ENCODE data around the gene RPS2. TPM values are rescaled to one million over a fixed set of nuclear protein-coding genes. Genes with fewer than 3 reads are reported as not detected.
"Not testable (repeated sequence)": the region's sequence is repeated elsewhere in the genome, so short reads cannot be mapped to it uniquely, and the experiment has no call there.

RPS2 gene
- total RNA-seq, 1 donor from 2014 or later = 3,117 TPM

GRCh38 chr16:1940273-1941161 is 24.1 kb downstream of the RPS2 start:
- Histone ChIP-seq H3K9me3 (no peaks in the 10 kb centered on the region), H3K27ac (no peak overlapping the region), H3K4me3 (no peak overlapping the region), H3K4me1 (peaks cover 23% of the 10 kb centered on the region), H3K36me3 (peaks cover 0 to 31% of the 10 kb centered on the region in 2 donors), H3K27me3 (no peaks in the 10 kb centered on the region)
- DNase-seq (ENCODE audit: extremely low spot score in 2 of 2) = no peak
- TF ChIP-seq POLR2A (IDR thresholded peaks at IDR 0.05) (no peak), POLR2AphosphoS5 (IDR thresholded peaks at IDR 0.05; ENCODE audit: insufficient read depth in 1 of 2, low read depth in 1 of 2) (no peak)
- TF ChIP-seq, protein P1, sequence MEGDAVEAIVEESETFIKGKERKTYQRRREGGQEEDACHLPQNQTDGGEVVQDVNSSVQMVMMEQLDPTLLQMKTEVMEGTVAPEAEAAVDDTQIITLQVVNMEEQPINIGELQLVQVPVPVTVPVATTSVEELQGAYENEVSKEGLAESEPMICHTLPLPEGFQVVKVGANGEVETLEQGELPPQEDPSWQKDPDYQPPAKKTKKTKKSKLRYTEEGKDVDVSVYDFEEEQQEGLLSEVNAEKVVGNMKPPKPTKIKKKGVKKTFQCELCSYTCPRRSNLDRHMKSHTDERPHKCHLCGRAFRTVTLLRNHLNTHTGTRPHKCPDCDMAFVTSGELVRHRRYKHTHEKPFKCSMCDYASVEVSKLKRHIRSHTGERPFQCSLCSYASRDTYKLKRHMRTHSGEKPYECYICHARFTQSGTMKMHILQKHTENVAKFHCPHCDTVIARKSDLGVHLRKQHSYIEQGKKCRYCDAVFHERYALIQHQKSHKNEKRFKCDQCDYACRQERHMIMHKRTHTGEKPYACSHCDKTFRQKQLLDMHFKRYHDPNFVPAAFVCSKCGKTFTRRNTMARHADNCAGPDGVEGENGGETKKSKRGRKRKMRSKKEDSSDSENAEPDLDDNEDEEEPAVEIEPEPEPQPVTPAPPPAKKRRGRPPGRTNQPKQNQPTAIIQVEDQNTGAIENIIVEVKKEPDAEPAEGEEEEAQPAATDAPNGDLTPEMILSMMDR (IDR thresholded peaks at IDR 0.05) = no peak
- intact Hi-C loops (cut with DNase I) = no loop called here

GRCh38 chr16:1939833-1940232 is 24.8 kb downstream of the RPS2 start:
- peaks cover 27% of the 10 kb centered on the region for H3K4me1 ChIP-seq
- H3K27me3 ChIP-seq; H3K27ac ChIP-seq; H3K9me3 ChIP-seq; H3K4me3 ChIP-seq; DNase-seq (ENCODE audit: extremely low spot score in 2 of 2); intact Hi-C loops (cut with DNase I): not testable (repeated sequence)
- peaks cover 0 to 31% of the 10 kb centered on the region in 2 donors for H3K36me3 ChIP-seq

DNA sequence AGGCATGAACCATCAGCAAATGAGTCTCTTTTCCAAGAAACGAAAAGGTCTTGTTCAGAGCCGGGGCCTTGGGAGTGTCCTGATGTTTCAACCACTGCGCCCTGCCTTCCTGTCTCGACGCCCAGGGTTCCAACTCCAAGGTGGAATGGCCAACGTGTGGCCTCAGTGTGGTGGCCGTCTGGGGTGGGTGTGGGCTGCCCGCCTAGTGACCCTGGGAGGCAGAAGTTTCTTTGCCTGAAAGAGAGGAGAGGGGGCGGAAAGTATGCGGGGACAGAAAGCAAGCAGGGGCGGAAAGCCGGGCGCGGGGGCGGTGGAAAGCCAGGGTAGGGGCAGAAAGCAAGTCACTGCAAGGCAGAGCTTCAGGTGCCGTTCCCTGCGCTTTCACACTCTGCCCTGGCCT is 25.7 kb downstream of the RPS2 start:
- intact Hi-C loops (cut with DNase I) = no loop called here

GRCh38 chr16:1938316-1938715 is 26.3 kb downstream of the RPS2 start:
- Histone ChIP-seq H3K27me3 (no peaks in the 10 kb centered on the region), H3K9me3 (no peaks in the 10 kb centered on the region), H3K27ac (no peak overlapping the region), H3K36me3 (peaks cover 0 to 31% of the 10 kb centered on the region in 2 donors), H3K4me1 (peaks cover 23% of the 10 kb centered on the region), H3K4me3 (no peak overlapping the region)
- no peak for DNase-seq (ENCODE audit: extremely low spot score in 2 of 2)
- TF ChIP-seq POLR2AphosphoS5 (IDR thresholded peaks at IDR 0.05; ENCODE audit: insufficient read depth in 1 of 2, low read depth in 1 of 2) (no peak), POLR2A (IDR thresholded peaks at IDR 0.05) (no peak)
- TF ChIP-seq, protein P1 (IDR thresholded peaks at IDR 0.05) = no peak
- intact Hi-C loops (cut with DNase I) = no loop called here

More for the DNA sequence above, 25.7 kb downstream of the RPS2 start:
- no peak overlapping the region for H3K27ac ChIP-seq
- no peaks in the 10 kb centered on the region for H3K27me3 ChIP-seq
- H3K4me3 ChIP-seq = no peak overlapping the region
- DNase-seq (ENCODE audit: extremely low spot score in 2 of 2) = no peak
- no peaks in the 10 kb centered on the region for H3K9me3 ChIP-seq
- H3K36me3 ChIP-seq = peaks cover 0 to 31% of the 10 kb centered on the region in 2 donors
- TF ChIP-seq POLR2AphosphoS5 (IDR thresholded peaks at IDR 0.05; ENCODE audit: insufficient read depth in 1 of 2, low read depth in 1 of 2) (no peak), POLR2A (IDR thresholded peaks at IDR 0.05) (no peak)
- TF ChIP-seq, protein P1 (IDR thresholded peaks at IDR 0.05) = no peak
- peaks cover 26% of the 10 kb centered on the region for H3K4me1 ChIP-seq

- Histone ChIP-seq H3K27me3 (no peaks in the 10 kb centered on the region), H3K36me3 (peaks cover 0 to 31% of the 10 kb centered on the region in 2 donors), H3K27ac (no peak overlapping the region), H3K9me3 (no peaks in the 10 kb centered on the region), H3K4me1 (peaks cover 15% of the 10 kb centered on the region), H3K4me3 (no peak overlapping the region)
- TF ChIP-seq, protein P1 (IDR thresholded peaks at IDR 0.05) = no peak
- TF ChIP-seq POLR2A (IDR thresholded peaks at IDR 0.05) = no peak
- no peak for TF ChIP-seq POLR2AphosphoS5 (IDR thresholded peaks at IDR 0.05; ENCODE audit: insufficient read depth in 1 of 2, low read depth in 1 of 2)
- no peak for DNase-seq (ENCODE audit: extremely low spot score in 2 of 2)
- intact Hi-C loops (cut with DNase I) = no loop called here
These were observed 27.6 kb downstream of the RPS2 start for GRCh38 chr16:1936945-1937479.
